ENCODE measurements around the gene FAM107B.

- TF ChIP-seq CTCF (IDR thresholded peaks at IDR 0.05; ENCODE audit: poor library complexity): no peak
- no peak for TF ChIP-seq EZH2 (IDR thresholded peaks at IDR 0.05; ENCODE audit: borderline replicate concordance)
- no peak for TF ChIP-seq EZH2phosphoT487 (IDR thresholded peaks at IDR 0.05; ENCODE audit: low read depth, severe bottlenecking, unreplicated experiment)
These were observed 222.7 kb downstream of the FAM107B start for GRCh38 chr10:14552015-14552414.

Data from hepatocyte (in vitro differentiated cells).